Stimulated activated CD4-positive, alpha-beta T cell treated with anti-CD3 and anti-CD28 coated beads, Interleukin-1b, Interleukin-23, amount 100 ng/mL, for 48 hours (primary cell): Measurements from ENCODE around the gene CAPN7.

Experiments used
- DNase-seq: peaks from one replicate; pipeline ENCODE4 v3.0.0-alpha.2; 2020

CAPN7 gene

DNA sequence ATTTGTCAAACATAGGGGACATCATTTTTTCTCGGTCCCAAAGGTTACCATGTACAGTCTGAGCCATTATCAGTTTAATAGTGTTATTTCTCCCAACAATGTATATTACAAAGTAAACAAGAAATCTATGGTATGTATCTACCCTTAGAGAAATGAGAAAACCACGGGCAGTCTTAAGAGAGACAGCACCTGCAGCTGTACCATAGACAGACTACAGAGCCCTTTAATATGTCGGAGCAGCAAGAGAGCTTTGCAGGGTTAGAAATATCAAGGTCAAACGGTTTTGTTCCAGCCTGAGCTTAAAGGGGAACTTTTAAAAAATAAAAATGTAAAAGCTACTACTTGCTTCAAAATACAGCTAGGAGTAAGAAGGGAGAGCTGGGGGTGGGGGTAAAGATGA lies 73.2 kb downstream of the CAPN7 start:
- no peak for DNase-seq

DNA sequence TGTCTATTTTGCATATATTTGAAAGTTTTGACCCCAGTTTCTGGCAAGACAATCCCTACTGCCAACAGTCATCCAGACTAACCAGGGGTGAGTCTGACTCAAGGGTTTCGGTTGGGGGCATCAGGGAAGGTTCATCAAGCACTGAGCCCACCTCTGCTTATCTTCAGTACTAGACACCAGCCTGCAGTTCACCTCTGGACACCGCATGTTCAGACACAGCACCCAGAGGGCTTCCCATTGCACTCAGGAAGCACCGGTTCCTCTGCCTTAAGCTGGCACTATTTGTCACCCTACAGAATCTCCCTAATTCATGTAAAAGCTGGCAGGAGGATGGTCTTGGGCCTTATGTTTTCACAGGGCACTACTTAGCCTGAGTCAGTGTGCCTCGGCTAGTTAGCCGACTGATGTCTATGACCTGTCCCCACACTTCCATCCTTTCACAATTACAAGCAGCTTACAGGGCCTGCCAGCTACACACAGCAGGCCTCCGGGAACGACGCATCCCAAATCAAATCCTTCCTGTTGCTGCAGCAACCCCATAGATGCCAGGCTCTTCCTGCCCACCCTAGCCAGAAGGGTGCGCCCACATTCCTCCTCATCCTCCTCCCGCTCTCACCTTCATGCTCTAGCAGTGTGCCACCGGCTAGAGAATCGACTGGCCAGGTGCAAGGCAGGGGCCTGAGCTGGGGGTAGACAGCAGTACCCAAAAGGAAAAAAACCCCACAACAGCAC lies 73.8 kb downstream of the CAPN7 start:
- DNase-seq: no peak

- no peak for DNase-seq
Measured at GRCh38 chr3:15280853-15281532, 74.9 kb downstream of the CAPN7 start.

GRCh38 chr3:15281817-15282216 lies 75.8 kb downstream of the CAPN7 start:
- no peak for DNase-seq

GRCh38 chr3:15283702-15284101 lies 77.7 kb downstream of the CAPN7 start:
- DNase-seq: no peak

DNA sequence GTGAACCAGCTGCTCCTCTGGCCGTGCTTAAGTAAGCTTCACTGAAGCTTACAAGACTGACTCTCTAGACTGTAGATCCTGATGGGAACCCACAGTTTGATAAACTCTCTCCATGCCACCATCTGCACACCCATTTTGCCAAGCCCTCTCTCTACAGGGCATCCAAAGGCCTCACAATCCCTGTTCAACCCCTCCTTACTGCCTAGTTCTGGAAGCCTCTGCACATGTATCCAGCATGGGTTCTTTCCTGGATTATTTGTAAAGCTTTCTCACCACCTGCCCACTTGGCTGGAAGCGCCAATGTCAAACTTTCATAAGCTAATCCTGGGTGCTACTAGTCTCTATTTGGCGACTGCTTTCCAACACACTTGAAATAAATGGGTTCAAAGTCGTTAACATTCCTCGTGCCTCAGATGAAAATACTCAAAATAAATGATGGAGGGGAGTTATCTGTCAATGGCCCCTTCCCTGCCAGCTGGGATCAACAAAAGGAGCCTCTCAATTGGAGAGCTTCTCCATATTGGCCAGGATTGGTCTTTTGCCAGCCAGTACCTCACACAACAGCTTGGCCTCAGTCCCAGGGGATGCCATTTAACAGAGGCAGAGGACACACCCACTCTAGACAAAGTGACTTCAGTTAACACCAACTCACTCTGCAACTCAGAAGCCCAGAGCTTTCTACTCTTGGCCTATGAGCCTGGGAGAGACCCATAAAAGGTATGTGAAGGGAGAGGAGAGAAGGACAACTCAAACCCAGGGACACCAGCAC lies 78.3 kb downstream of the CAPN7 start:
- no peak for DNase-seq

DNA sequence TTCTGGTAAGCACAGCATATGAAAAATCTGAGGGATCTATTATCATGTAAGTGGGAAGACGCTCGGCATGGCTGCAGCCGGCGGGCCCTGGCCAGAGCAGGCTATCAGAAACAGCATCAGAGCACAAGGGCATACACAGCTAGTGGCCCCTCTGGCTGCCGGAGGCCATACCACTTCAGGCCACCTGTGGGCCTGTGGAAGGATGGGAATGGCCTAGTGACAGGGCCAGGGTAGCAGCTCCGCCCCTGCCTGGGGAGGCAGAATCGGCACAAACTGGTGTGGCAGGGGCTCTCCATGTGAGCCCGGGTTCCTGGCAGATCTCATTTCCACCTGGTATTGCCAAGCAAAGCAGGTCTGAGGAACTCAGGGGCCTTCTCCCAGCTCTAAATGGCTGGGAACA lies 80.0 kb downstream of the CAPN7 start:
- DNase-seq: no peak

DNA sequence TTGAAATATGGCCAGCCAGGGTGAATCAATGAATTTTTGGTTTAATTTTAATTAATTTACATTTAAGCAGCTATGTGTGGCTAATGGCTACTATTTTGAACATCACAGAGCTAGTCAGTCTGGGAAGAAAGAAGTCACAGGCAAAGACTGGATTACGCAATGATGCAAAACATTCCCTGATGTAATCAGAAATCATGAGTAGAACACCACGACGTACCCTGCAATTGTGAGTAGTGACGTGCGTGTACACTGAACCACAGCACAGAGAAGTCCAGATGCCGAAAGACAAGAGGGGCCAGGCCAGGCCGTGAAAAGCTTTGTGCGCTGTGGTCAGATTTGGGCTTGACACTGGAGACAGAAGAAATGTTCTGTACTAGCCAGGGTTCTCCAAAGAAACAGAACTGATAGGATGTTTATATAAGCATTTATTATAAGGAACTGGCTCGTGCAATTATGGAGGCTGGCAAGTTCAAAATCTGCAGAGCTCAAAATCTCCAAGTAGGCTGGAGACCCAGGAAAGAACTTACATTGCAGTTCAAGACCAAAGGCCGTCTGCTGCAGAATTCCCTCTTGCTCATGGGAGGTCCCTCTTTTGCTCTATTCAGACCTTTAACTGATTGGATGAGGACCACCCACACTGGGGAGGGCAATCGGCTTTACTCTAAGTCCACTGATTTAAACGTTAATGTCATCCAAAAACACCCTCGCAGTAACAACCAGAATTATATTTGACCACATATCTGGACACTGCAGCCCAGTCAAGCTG lies 81.7 kb downstream of the CAPN7 start:
- DNase-seq: no peak

- no peak for DNase-seq
Measured at GRCh38 chr3:15288331-15289035, 82.4 kb downstream of the CAPN7 start.

DNA sequence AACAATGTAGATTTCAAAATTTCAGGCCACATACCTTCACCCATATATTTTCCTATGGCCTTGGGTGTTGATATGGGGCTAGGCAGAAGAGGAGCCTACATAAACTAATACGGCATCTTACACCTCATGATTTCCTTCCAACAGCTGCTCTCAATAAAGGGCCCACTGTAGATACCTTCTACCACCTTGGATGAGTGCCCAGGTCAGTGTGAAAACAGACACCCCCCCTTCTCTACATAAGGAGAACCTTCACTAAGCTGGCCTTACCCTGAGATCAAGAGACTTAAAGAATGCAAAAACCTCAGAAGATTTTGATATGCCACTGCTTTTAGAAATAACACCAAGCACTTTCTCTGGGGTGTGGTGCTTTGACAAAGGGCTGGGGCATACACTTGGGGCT lies 83.6 kb downstream of the CAPN7 start:
- no peak for DNase-seq

DNA sequence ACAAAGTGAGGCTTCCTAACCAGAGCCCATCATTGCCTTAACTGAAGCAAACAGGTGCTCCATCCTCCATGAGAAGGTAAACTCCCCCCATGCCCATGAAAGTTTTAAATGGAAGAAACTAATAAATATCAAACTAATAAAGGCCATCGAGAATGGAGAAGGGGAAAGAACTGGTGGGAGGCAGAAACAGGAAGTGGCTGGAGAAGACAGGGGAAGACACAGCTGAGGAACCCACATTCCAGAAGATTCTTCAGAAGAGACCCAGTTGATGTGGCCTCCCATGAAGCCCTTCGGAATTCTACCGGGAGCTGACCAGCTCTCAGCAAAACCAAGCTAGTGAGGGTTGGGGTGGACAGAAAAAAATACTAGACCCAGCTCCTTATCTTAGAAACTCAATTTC lies 84.7 kb downstream of the CAPN7 start:
- DNase-seq: no peak

- DNase-seq: peak; percentile 65
Measured at GRCh38 chr3:15291589-15292541, 85.8 kb downstream of the CAPN7 start.

DNA sequence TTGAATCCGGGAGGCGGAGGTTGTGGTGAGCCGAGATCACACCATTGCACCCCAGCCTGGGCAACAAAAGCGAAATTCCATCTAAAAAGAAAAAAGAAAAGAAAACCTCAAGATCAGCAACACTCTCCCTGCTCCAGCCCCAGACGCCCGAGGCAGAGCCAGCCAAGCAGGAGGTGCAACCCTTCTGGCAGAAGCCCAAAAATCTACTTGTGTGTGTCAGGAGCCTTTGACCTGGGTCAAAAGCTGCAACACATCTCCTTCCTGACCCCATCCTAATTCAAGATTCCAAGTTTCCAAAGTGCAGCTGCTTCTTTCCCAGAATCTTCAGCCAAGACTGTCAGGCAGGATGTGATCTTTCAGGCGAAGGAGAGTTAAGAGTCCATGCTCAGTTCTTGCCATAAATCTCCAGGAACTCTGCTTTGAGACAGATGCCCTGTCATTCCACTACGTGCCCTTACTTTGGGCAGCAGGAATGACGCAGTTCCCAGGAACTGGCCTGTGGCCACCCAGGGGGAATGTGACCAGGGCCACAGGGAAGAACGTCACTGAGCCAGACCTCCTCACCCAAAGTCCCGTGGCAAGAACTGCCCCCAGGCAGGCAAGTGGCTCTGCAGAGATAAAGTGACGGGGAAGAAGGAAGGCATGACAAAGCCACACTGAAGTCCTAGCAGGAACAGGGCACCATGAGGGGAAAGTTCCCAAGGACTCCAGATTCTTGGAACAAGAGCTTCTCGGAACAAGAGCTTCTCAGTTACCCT lies 86.9 kb downstream of the CAPN7 start:
- DNase-seq: no peak

- no peak for DNase-seq
Measured at GRCh38 chr3:15294929-15295328, 88.9 kb downstream of the CAPN7 start.

GRCh38 chr3:15295506-15295905 lies 89.5 kb downstream of the CAPN7 start:
- no peak for DNase-seq

DNA sequence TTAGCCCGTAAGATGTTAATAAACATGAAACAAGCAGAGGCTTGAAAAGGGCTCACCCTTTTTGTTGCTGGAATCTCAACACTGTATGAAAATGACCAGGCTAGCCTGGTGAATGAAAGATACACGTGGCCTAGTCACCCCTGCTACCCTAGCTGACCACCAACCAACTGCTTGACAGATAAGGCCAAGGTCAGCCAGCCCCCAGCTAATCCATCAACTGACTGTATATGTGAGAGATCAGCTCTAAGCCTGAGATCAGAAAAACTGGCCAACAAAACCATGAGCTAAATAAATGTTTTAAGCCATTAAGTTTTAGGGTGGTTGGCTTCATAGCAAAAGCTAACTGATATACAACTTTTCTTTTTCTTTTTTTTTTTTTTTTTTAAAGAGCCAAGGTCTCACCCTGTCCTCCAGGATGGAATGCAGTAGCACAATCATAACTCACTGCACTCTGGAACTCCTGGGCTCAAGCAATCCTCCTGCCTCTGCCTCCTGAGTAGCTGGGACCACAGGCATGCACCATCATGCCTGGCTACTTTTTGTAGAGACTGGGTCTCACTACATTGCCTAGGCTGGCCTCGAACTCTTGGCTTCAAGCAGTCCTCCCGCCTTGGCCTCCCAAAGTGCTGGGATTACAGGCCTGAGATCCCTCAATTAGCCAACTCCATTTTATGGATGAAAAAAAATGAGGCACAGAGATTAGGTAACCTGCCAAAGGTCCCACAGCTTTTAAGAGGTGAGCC lies 91.7 kb downstream of the CAPN7 start:
- no peak for DNase-seq

DNA sequence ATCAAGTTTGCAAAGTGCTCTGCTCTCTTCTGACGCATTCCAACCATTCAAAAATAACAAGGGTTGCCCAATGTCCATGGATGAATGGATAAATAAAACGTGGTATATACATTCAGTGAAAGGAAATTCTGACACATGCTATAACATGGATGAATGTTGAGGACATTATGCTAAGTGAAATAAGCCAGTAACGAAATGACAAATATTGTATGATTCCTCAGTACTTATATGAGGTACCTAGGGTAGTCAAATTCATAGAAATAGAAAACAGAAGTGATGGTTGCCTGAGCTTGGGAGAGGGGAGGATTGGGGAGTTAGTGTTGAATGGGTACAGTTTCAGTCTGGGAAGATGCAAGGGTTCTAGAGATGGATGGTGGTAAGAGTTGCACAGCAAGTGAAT lies 92.5 kb downstream of the CAPN7 start:
- DNase-seq: no peak

- DNase-seq: no peak
Measured at GRCh38 chr3:15299036-15299435, 93.0 kb downstream of the CAPN7 start.

DNA sequence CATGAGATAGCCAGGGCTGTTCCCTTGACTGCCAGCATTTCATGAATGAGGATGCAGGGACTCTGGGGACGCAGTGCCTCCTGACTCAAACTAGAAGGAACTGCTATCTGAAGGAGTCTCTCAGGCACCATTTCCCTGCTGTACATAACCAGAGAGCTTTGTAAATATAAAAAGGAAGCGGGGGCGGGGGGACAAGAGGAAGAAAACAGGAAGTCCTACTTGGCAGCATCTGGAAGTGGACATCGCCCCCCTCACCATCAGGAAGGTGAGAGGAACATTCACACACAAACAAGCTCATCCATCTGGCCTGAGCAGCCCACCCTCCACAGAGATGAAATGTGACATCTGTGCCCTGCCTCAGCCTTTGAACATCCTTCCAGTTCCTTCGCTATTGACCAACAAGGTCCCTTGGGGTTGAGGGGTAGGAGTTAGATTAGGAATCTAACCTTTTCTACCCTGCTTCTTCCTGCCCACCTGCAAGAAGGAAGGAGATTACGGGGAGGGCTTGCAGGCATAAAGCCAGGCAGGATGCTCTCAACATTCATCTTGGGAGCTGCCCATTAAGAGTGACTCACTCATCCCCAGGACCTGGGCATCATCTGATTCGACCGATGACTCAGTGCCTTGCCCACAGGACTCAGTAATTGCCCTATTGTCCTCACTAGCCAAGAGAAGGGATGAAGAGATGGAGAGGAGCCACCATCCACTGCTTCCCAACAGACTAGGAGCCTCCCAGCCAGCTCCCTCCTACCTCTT lies 94.5 kb downstream of the CAPN7 start:
- DNase-seq: no peak
